Activated naive CD8-positive, alpha-beta T cell treated with anti-CD3 and anti-CD28 coated beads, Interleukin-2, amount 10 ng/mL, durations not matched to agents 7 days and 5 days (primary cell): ENCODE data around the gene ASXL1. TPM values are rescaled to one million over a fixed set of nuclear protein-coding genes. Genes with fewer than 3 reads are reported as not detected.
"Not testable (repeated sequence)": the region's sequence is repeated elsewhere in the genome, so short reads cannot be mapped to it uniquely, and the experiment has no call there.

Experiments used
- ATAC-seq: fragments of 150-1000 bp; cut with Tn5 transposase; one replicate; pipeline ENCODE4 v1.10.0; 2021; ENCODE audit warnings: low read depth, moderate library complexity
- POLR2A ChIA-PET: fragments of 350-600 bp; sonication (Branson Sonifier 250); formaldehyde crosslinking; loops from one replicate; lab custom pipeline; 2021; ENCODE audit warnings: antibody characterized with exemption; lab: Charles Lee
- DNase-seq: peaks from one replicate; pipeline ENCODE4 v3.0.0; 2021
- H3K27ac Mint-ChIP-seq: one replicate; pipeline ENCODE4 v1.8.0; 2022; ENCODE audit warnings: mild to moderate bottlenecking, mixed read lengths
- H3K27me3 Mint-ChIP-seq: one replicate; pipeline ENCODE4 v1.8.0; 2022; ENCODE audit warnings: mild to moderate bottlenecking, moderate library complexity, mixed read lengths
- H3K36me3 Mint-ChIP-seq: one replicate; pipeline ENCODE4 v1.8.0; 2021; ENCODE audit warnings: mild to moderate bottlenecking, mixed read lengths
- H3K4me1 Mint-ChIP-seq: one replicate; pipeline ENCODE4 v1.8.0; 2021; ENCODE audit warnings: mixed read lengths
- H3K4me3 Mint-ChIP-seq: one replicate; pipeline ENCODE4 v1.8.0; 2022; ENCODE audit warnings: mild to moderate bottlenecking, moderate library complexity, mixed read lengths
- H3K9me3 Mint-ChIP-seq: one replicate; pipeline ENCODE4 v1.8.0; 2021; ENCODE audit warnings: mixed read lengths
- total RNA-seq, 2 experiments: library from RNA; stranded (reverse); gene quantifications; one replicate each; pipeline ENCODE4 v1.2.3, GENCODE V29; 2021

The ASXL1 gene
- 100 to 1,000 TPM; 102 to 107 TPM for total RNA-seq

GRCh38 chr20:32357869-32358631 is at the start of gene ASXL1:
Gene ASXL1, plus strand, starts transcription at chr20:32358331. Its CDS starts 445 bp downstream, at chr20:32358776.
- POLR2A ChIA-PET: interaction anchor here (0.7 to 1.9 kb wide), 12 partner anchors 9 to 628 kb away, joined by 3 to 5 read pairs (median 4); partner anchors contain the start of gene NOL4L
- no peaks in the 10 kb centered on the region for H3K9me3 Mint-ChIP-seq
- peak within 1 kb of the TSS; percentile 98 for H3K4me3 Mint-ChIP-seq
- no peaks in the 10 kb centered on the region for H3K27me3 Mint-ChIP-seq
- H3K36me3 Mint-ChIP-seq: peaks cover 10% of the 10 kb centered on the region
- peaks cover 42% of the 10 kb centered on the region for H3K4me1 Mint-ChIP-seq
- DNase-seq (peak; percentile 93), ATAC-seq (peak; percentile 95)
- peak within 1 kb of the TSS; percentile 100 for H3K27ac Mint-ChIP-seq

- H3K4me3 Mint-ChIP-seq: no peak overlapping the region
These were observed 45.3 kb upstream of the ASXL1 start for GRCh38 chr20:32312718-32313424.

GRCh38 chr20:32314768-32315167 is 43.4 kb upstream of the ASXL1 start:
- POLR2A ChIA-PET: no interaction called here
- no peaks in the 10 kb centered on the region for H3K27me3 Mint-ChIP-seq
- H3K9me3 Mint-ChIP-seq: peaks cover 2% of the 10 kb centered on the region

More at GRCh38 chr20:32312718-32313424, 45.3 kb upstream of the ASXL1 start:
- H3K27me3 Mint-ChIP-seq: no peaks in the 10 kb centered on the region
- POLR2A ChIA-PET: no interaction called here
- peaks cover 6% of the 10 kb centered on the region for H3K4me1 Mint-ChIP-seq
- H3K27ac Mint-ChIP-seq: no peak overlapping the region
- H3K9me3 Mint-ChIP-seq: peaks cover 2% of the 10 kb centered on the region
- DNase-seq (no peak), ATAC-seq (no peak)
- H3K36me3 Mint-ChIP-seq: peaks cover 36% of the 10 kb centered on the region

GRCh38 chr20:32315399-32315798 is 42.7 kb upstream of the ASXL1 start:
- peaks cover 43% of the 10 kb centered on the region for H3K36me3 Mint-ChIP-seq
- peaks cover 8% of the 10 kb centered on the region for H3K4me1 Mint-ChIP-seq
- POLR2A ChIA-PET: no interaction called here
- ATAC-seq (no peak), DNase-seq (no peak)
- peaks cover 2% of the 10 kb centered on the region for H3K9me3 Mint-ChIP-seq
- H3K4me3 Mint-ChIP-seq: no peak overlapping the region
- no peak overlapping the region for H3K27ac Mint-ChIP-seq
- H3K27me3 Mint-ChIP-seq: no peaks in the 10 kb centered on the region

More at GRCh38 chr20:32314768-32315167, 43.4 kb upstream of the ASXL1 start:
- H3K36me3 Mint-ChIP-seq: peaks cover 45% of the 10 kb centered on the region
- H3K27ac Mint-ChIP-seq: no peak overlapping the region
- no peak for ATAC-seq
- peaks cover 8% of the 10 kb centered on the region for H3K4me1 Mint-ChIP-seq
- H3K4me3 Mint-ChIP-seq: no peak overlapping the region
- no peak for DNase-seq

GRCh38 chr20:32315891-32316290 is 42.2 kb upstream of the ASXL1 start:
- POLR2A ChIA-PET: no interaction called here
- H3K4me1 Mint-ChIP-seq: peaks cover 6% of the 10 kb centered on the region
- DNase-seq (no peak), ATAC-seq (no peak)
- H3K9me3 Mint-ChIP-seq: peaks cover 2% of the 10 kb centered on the region
- no peaks in the 10 kb centered on the region for H3K27me3 Mint-ChIP-seq
- peaks cover 44% of the 10 kb centered on the region for H3K36me3 Mint-ChIP-seq
- no peak overlapping the region for H3K4me3 Mint-ChIP-seq
- H3K27ac Mint-ChIP-seq: no peak overlapping the region

GRCh38 chr20:32316667-32317066 is 41.5 kb upstream of the ASXL1 start:
- Mint-ChIP-seq H3K27me3 (no peaks in the 10 kb centered on the region), H3K4me3 (no peak overlapping the region), H3K9me3 (peaks cover 2% of the 10 kb centered on the region), H3K36me3 (peaks cover 44% of the 10 kb centered on the region), H3K27ac (no peak overlapping the region), H3K4me1 (peaks cover 6% of the 10 kb centered on the region)
- ATAC-seq (no peak), DNase-seq (no peak)
- POLR2A ChIA-PET: no interaction called here

GRCh38 chr20:32319100-32319499 is 39.0 kb upstream of the ASXL1 start:
- ATAC-seq (no peak), DNase-seq (no peak)
- H3K36me3 Mint-ChIP-seq: peaks cover 39% of the 10 kb centered on the region
- POLR2A ChIA-PET: no interaction called here
- peaks cover 6% of the 10 kb centered on the region for H3K4me1 Mint-ChIP-seq
- no peak overlapping the region for H3K27ac Mint-ChIP-seq
- H3K27me3 Mint-ChIP-seq: no peaks in the 10 kb centered on the region
- no peak overlapping the region for H3K4me3 Mint-ChIP-seq
- peaks cover 2% of the 10 kb centered on the region for H3K9me3 Mint-ChIP-seq

GRCh38 chr20:32320305-32320704 is 37.8 kb upstream of the ASXL1 start:
- POLR2A ChIA-PET: no interaction called here
- ATAC-seq: no peak
- peaks cover under 1% of the 10 kb centered on the region for H3K9me3 Mint-ChIP-seq
- no peak overlapping the region for H3K27ac Mint-ChIP-seq
- H3K36me3 Mint-ChIP-seq: peaks cover 35% of the 10 kb centered on the region
- H3K27me3 Mint-ChIP-seq: no peaks in the 10 kb centered on the region
- peaks cover 2% of the 10 kb centered on the region for H3K4me1 Mint-ChIP-seq
- DNase-seq: no peak
- H3K4me3 Mint-ChIP-seq: no peak overlapping the region

GRCh38 chr20:32321390-32321789 is 36.7 kb upstream of the ASXL1 start:
- no peaks in the 10 kb centered on the region for H3K9me3 Mint-ChIP-seq
- H3K27ac Mint-ChIP-seq: no peak overlapping the region
- DNase-seq (no peak), ATAC-seq (peak; percentile 23)
- POLR2A ChIA-PET: no interaction called here
- H3K27me3 Mint-ChIP-seq: no peaks in the 10 kb centered on the region
- H3K36me3 Mint-ChIP-seq: peaks cover 30% of the 10 kb centered on the region
- no peak overlapping the region for H3K4me3 Mint-ChIP-seq
- peaks cover 2% of the 10 kb centered on the region for H3K4me1 Mint-ChIP-seq

- DNase-seq, H3K27me3 Mint-ChIP-seq, POLR2A ChIA-PET, H3K4me1 Mint-ChIP-seq, ATAC-seq, H3K27ac Mint-ChIP-seq, H3K4me3 Mint-ChIP-seq, H3K9me3 Mint-ChIP-seq: not testable (repeated sequence)
- H3K36me3 Mint-ChIP-seq: peaks cover 27% of the 10 kb centered on the region
These were observed 35.9 kb upstream of the ASXL1 start for GRCh38 chr20:32322260-32322659.

GRCh38 chr20:32323761-32324160 is 34.4 kb upstream of the ASXL1 start:
- not testable (repeated sequence) for ATAC-seq, H3K4me3 Mint-ChIP-seq, DNase-seq, H3K9me3 Mint-ChIP-seq, H3K4me1 Mint-ChIP-seq, H3K27me3 Mint-ChIP-seq, H3K27ac Mint-ChIP-seq
- POLR2A ChIA-PET: interaction anchor here (0.7 kb wide), 1 partner anchor 35 kb away, joined by 3 read pairs; no protein-coding TSS in a partner anchor
- H3K36me3 Mint-ChIP-seq: peaks cover 20% of the 10 kb centered on the region

GRCh38 chr20:32325706-32326503 is 32.2 kb upstream of the ASXL1 start:
- no peaks in the 10 kb centered on the region for H3K9me3 Mint-ChIP-seq
- no peaks in the 10 kb centered on the region for H3K27me3 Mint-ChIP-seq
- ATAC-seq (no peak), DNase-seq (no peak)
- no peak overlapping the region for H3K4me3 Mint-ChIP-seq
- H3K36me3 Mint-ChIP-seq: peaks cover 11% of the 10 kb centered on the region
- no peaks in the 10 kb centered on the region for H3K4me1 Mint-ChIP-seq
- POLR2A ChIA-PET: interaction anchor here (0.6 kb wide), 1 partner anchor 125 kb away, joined by 3 read pairs; no protein-coding TSS in a partner anchor
- no peak overlapping the region for H3K27ac Mint-ChIP-seq

GRCh38 chr20:32326504-32326845 is 31.7 kb upstream of the ASXL1 start:
- no peaks in the 10 kb centered on the region for H3K27me3 Mint-ChIP-seq
- no peaks in the 10 kb centered on the region for H3K9me3 Mint-ChIP-seq
- DNase-seq: no peak
- no peak overlapping the region for H3K27ac Mint-ChIP-seq
- H3K4me1 Mint-ChIP-seq: no peaks in the 10 kb centered on the region
- no peak for ATAC-seq
- peaks cover 9% of the 10 kb centered on the region for H3K36me3 Mint-ChIP-seq
- no peak overlapping the region for H3K4me3 Mint-ChIP-seq
- POLR2A ChIA-PET: no interaction called here
